Brain microvascular endothelial cell (primary cell): ENCODE results near the gene KCTD13.

ENCODE experiments used
- DNase-seq: peaks from one replicate; pipeline ENCODE4 v3.0.0-alpha.2; 2020
- H3K27ac ChIP-seq: fragments of 250-450 bp; sonication (Bioruptor Pico); 2 replicates; pipeline ENCODE4 v1.5.1; 2020; ENCODE audit warnings: mild to moderate bottlenecking, moderate library complexity
- H3K27me3 ChIP-seq: fragments of 250-450 bp; sonication (Bioruptor Pico); replicated peaks from 2 replicates; pipeline ENCODE4 v1.5.1; 2020; ENCODE audit warnings: mild to moderate bottlenecking
- H3K36me3 ChIP-seq: fragments of 250-450 bp; sonication (Bioruptor Pico); replicated peaks from 2 replicates; pipeline ENCODE4 v1.5.1; 2020; ENCODE audit warnings: mild to moderate bottlenecking
- H3K4me3 ChIP-seq: 2 replicates; pipeline ENCODE4 v1.5.1; 2011; ENCODE audit warnings: low read depth, mild to moderate bottlenecking, control low read depth, low read length, moderate library complexity
- in situ Hi-C: cut with HindIII; loops from 2 replicates; pipeline ENCODE4 v1.10.0; 2017; ENCODE audit warnings: low sequenced_read_pairs, low pct_ligation_motif_present
- TF ChIP-seq, protein P1 (sequence below): IDR thresholded peaks from 2 replicates; pipeline ENCODE4 v1.5.1; 2011; ENCODE audit warnings: low read depth, mild to moderate bottlenecking, moderate library complexity, low read length, control low read depth, inconsistent platforms; ENCODE audit errors: missing control alignments

KCTD13 gene

DNA sequence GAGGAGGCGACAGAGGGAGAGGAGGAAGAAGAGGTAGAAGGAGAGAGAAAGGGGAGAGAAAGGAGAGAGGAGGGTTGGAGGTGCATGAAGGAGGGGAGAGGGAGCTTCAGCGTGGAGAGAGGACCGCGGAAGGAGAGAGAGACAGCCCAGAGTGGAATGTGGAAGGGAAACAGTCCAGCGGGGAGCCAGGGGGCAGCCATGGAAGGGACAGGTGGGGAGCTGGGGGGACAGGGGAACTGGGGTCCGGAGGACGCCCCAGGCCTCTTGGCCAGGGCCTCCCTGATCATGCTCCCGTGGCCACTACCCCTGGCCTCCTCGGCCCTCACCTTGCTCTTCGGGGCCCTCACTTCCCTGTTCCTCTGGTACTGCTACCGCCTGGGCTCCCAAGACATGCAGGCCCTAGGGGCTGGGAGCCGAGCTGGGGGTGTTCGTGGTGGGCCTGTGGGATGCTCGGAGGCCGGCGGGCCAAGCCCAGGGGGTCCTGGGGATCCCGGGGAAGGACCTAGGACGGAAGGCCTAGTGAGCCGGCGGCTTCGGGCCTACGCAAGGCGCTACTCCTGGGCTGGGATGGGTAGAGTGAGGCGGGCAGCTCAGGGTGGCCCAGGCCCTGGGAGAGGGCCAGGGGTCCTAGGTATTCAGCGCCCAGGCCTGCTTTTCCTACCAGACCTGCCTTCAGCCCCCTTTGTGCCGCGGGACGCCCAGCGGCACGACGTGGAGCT lies 25.0 kb downstream of the KCTD13 start:
- Histone ChIP-seq H3K36me3 (no peaks in the 10 kb centered on the region), H3K4me3 (peak overlapping the region; percentile 64), H3K27ac (peak overlapping the region; percentile 65), H3K27me3 (peaks cover 3% of the 10 kb centered on the region)
- in situ Hi-C loops: no loop called here
- TF ChIP-seq, protein P1, sequence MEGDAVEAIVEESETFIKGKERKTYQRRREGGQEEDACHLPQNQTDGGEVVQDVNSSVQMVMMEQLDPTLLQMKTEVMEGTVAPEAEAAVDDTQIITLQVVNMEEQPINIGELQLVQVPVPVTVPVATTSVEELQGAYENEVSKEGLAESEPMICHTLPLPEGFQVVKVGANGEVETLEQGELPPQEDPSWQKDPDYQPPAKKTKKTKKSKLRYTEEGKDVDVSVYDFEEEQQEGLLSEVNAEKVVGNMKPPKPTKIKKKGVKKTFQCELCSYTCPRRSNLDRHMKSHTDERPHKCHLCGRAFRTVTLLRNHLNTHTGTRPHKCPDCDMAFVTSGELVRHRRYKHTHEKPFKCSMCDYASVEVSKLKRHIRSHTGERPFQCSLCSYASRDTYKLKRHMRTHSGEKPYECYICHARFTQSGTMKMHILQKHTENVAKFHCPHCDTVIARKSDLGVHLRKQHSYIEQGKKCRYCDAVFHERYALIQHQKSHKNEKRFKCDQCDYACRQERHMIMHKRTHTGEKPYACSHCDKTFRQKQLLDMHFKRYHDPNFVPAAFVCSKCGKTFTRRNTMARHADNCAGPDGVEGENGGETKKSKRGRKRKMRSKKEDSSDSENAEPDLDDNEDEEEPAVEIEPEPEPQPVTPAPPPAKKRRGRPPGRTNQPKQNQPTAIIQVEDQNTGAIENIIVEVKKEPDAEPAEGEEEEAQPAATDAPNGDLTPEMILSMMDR: no peak
- no peak for DNase-seq

DNA sequence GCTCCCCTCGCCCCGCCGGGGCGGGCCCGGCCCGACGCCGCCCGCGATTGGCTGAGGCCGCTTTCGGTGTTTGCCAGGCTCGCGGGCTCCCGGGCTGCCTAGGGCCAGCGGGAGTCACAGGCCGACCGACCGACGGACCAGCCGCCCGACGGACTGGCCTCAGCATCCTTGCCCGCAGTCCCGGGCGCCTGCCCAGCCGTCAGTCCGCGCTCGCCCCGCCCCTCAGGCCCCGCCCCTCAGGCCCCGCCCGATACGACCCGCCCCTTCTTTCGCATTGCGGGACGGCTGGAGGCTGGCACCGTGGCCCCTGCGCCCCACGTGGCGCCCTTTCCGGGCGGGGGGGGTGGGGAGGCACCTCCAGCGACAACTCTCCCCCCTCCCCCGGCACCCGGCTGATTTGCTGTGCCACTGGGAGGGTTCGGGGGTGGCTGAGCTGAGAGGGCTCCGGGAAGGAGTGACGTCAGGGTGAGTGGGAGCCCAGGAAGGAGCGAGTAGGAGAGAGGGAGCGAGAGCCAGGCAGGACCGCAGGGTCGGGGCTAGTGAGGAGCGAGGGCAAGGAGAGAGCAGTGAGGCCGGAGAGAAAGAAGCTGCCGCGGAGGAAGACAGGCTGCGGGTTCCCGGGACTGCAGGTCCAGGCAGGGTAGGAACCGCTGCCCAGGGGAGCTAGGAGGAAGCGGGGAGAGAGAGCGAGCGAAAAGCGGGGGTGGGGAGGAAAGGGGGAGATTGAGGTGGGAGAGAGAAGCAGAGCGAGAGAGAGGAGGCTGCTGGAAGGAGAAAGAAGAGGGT lies 25.7 kb downstream of the KCTD13 start, which contains the start of gene ASPHD1:
TSS of gene ASPHD1 (plus strand) at position 387 of the 786 bp plus-strand sequence. CDS start 484 bp downstream, outside the sequence.
- in situ Hi-C loops: no loop called here
- no peaks in the 10 kb centered on the region for H3K36me3 ChIP-seq
- peaks cover 3% of the 10 kb centered on the region for H3K27me3 ChIP-seq
- H3K27ac ChIP-seq: peak within 1 kb of the TSS; percentile 65
- DNase-seq: peak; percentile 76
- TF ChIP-seq, protein P1: no peak
- H3K4me3 ChIP-seq: peak within 1 kb of the TSS; percentile 64

DNA sequence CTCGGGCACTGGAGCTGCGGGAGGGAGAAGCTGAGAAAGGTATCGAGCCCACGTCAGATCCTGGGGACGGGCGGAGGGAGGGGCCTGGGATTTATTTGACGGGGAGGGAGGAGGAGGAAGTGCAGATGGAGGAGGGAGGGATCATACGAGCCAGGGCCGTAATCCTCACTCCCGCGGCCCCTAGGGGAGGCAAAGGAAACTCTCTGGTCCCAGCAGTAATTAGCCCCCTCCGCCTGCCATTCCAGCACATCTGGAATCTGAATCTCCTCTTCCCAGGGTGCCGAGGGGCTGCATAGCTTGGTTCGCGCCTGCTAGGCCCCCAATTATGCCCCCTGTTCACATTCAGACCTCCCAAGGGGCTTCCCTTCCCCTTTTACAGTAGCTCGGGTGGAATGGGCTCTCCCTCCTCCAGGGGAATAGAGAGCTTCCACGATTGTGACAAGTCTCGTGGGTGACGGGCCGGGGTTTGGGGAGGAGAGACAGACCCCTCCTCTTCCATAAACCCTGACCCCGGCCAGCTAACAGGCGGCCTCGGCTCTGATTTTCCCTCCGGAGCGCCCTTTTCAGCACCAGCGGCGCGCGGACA lies 26.4 kb downstream of the KCTD13 start, which contains the start of gene SEZ6L2:
TSS of gene SEZ6L2 (minus strand) at position 35 of the 586 bp plus-strand sequence. CDS start 531 bp downstream, outside the sequence.
- in situ Hi-C loops: no loop called here
- TF ChIP-seq, protein P1: peak; percentile 56
- peaks cover 3% of the 10 kb centered on the region for H3K27me3 ChIP-seq
- H3K27ac ChIP-seq: peak within 1 kb of the TSS; percentile 65
- DNase-seq: peak; percentile 89
- no peaks in the 10 kb centered on the region for H3K36me3 ChIP-seq
- peak within 1 kb of the TSS; percentile 64 for H3K4me3 ChIP-seq

DNA sequence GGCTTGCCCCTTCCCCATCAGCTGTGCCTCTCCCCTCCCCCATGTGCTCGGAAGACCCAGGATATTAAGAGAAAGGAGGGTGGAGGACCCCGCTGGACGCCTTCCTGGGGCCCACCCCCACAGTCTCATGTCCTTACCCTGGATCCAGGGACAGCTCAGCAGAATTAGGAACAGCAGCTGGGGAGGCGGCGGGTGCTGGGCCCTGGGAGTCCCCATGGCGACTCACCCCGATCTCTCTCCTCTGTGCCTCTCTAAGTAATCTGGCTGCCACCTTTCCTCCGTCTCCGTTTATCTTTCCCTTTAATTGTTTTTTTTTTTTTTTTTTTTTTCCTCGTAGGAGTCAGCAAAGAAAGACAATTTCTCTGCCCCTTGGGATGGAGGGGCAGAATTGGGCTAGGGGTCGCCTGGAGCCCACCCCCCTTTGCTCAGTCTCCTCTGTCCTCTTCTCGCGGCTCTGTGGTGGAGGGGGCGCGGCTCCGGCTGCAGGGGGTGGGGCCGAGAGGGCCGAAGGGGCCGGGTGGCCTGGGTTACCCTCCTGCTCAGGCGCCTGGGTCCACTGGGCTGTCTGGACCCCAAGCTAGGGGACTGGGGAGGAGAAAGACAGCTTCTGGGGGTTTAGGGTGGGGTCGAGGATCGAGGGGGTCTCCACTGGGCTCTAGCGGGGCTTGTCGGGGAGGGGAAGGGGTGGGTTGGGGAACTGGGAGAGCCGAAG lies 27.1 kb downstream of the KCTD13 start:
- in situ Hi-C loops: no loop called here
- Histone ChIP-seq H3K36me3 (no peaks in the 10 kb centered on the region), H3K4me3 (peak overlapping the region; percentile 54), H3K27me3 (peaks cover 3% of the 10 kb centered on the region), H3K27ac (peak overlapping the region; percentile 37)
- TF ChIP-seq, protein P1: no peak
- peak; percentile 33 for DNase-seq

DNA sequence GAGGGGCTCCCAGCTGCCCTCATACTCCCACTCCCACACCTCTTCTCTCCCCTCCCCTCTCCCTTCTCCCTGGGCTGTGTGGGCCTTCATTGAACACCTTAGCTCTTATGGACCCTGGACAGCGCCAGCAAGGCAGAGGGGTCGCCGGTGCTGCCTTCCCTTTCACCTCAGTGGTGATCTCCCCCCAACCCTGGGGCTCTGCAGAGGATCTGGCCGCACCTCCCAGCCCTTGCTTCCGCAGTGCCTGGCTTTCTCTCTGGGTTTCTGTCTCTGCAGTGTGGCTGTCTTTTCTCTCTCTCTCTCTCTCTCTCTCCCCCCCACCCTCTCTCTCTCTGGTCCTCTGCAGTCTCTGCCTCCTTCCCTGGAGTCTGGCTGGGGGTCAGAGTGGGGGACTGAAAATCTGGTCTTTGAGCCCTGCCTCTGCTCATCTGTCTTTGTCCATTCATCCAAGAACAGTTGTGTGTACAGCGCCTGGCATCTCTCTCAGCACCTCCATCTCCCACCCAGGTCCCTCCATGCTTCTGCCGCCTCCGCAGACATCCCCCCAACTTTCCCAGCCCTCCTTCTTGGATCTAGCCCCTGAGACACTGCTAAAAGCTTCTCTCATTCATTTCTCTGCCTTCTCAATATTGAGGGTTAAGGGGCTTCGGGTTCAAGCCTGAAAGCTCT lies 27.8 kb downstream of the KCTD13 start:
- H3K27ac ChIP-seq: no peak overlapping the region
- no peaks in the 10 kb centered on the region for H3K36me3 ChIP-seq
- in situ Hi-C loops: no loop called here
- H3K4me3 ChIP-seq: peak overlapping the region; percentile 54
- DNase-seq: no peak
- TF ChIP-seq, protein P1: no peak
- H3K27me3 ChIP-seq: peaks cover 3% of the 10 kb centered on the region
